IPS-20b (cell line): ENCODE results near the gene DENND11.

Experiments used
- H3K27ac ChIP-seq: one replicate; pipeline ENCODE4 v1.5.1; 2013; ENCODE audit warnings: low read length
- H3K27me3 ChIP-seq: 2 replicates; pipeline ENCODE4 v1.6.1; 2013; ENCODE audit warnings: mild to moderate bottlenecking, low read length, inconsistent platforms; ENCODE audit not compliant: insufficient read depth
- H3K36me3 ChIP-seq: 2 replicates; pipeline ENCODE4 v1.6.1; 2013; ENCODE audit warnings: low read depth, mild to moderate bottlenecking, inconsistent platforms, low read length, moderate library complexity; ENCODE audit not compliant: insufficient read depth
- H3K4me1 ChIP-seq: 2 replicates; pipeline ENCODE4 v1.6.1; 2013; ENCODE audit warnings: mild to moderate bottlenecking, control low read depth, inconsistent platforms, low read length, moderate library complexity; ENCODE audit not compliant: insufficient read depth
- H3K4me3 ChIP-seq: 2 replicates; pipeline ENCODE4 v1.5.1; 2013; ENCODE audit warnings: mild to moderate bottlenecking, low read length, inconsistent platforms
- H3K9ac ChIP-seq: 2 replicates; pipeline ENCODE4 v1.6.1; 2013; ENCODE audit warnings: low read depth, mild to moderate bottlenecking, inconsistent platforms, low read length, moderate library complexity
- H3K9me3 ChIP-seq: 2 replicates; pipeline ENCODE4 v1.6.1; 2013; ENCODE audit warnings: mild to moderate bottlenecking, low read depth, low read length, inconsistent platforms; ENCODE audit not compliant: insufficient read depth

DENND11 gene

DNA sequence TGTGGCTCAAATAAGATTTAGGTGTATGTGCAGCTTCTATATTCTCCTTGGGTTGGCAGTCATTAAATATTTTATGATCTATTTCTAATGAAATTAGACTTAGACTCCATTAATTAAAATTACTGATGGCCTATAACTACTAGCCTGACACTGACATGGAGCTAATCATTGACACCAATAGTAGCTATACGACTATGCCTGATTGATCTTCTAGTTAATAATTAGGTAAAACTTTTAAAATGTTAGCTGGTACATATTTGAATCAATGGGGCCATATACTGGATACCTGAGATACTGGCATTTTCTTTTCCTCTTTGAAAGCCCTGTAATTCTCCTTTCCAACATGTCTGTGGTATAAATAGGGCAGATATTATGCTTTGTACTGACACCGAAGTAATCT lies 20.6 kb upstream of the DENND11 start:
- Histone ChIP-seq H3K27me3 (no peaks in the 10 kb centered on the region), H3K9ac (no peak overlapping the region), H3K4me3 (no peak overlapping the region), H3K4me1 (no peaks in the 10 kb centered on the region), H3K36me3 (no peaks in the 10 kb centered on the region), H3K27ac (no peak overlapping the region), H3K9me3 (no peaks in the 10 kb centered on the region)

DNA sequence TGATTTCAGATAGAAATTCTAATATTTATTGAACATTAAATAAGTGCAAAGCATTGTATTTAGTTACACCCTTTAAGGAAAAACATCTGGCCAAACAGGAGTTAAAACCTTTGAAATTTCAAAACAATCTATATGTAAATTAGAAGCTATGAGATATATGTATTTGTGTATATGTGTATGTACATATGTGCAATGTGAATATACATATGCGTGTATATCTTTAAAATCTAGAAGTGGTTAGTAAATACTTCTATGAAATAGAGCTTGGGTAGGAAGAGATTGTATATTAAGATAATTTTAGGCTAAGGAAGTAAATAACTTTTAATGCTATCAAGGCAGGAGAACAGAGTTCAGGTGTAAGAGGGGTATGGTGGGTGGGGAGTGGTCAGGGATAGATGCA lies 15.5 kb upstream of the DENND11 start:
- no peaks in the 10 kb centered on the region for H3K27me3 ChIP-seq
- no peak overlapping the region for H3K4me3 ChIP-seq
- H3K4me1 ChIP-seq = no peaks in the 10 kb centered on the region; the same call in 1 of the 2 replicates
- no peak overlapping the region for H3K27ac ChIP-seq
- no peaks in the 10 kb centered on the region for H3K9me3 ChIP-seq
- no peaks in the 10 kb centered on the region for H3K36me3 ChIP-seq
- H3K9ac ChIP-seq = no peak overlapping the region

DNA sequence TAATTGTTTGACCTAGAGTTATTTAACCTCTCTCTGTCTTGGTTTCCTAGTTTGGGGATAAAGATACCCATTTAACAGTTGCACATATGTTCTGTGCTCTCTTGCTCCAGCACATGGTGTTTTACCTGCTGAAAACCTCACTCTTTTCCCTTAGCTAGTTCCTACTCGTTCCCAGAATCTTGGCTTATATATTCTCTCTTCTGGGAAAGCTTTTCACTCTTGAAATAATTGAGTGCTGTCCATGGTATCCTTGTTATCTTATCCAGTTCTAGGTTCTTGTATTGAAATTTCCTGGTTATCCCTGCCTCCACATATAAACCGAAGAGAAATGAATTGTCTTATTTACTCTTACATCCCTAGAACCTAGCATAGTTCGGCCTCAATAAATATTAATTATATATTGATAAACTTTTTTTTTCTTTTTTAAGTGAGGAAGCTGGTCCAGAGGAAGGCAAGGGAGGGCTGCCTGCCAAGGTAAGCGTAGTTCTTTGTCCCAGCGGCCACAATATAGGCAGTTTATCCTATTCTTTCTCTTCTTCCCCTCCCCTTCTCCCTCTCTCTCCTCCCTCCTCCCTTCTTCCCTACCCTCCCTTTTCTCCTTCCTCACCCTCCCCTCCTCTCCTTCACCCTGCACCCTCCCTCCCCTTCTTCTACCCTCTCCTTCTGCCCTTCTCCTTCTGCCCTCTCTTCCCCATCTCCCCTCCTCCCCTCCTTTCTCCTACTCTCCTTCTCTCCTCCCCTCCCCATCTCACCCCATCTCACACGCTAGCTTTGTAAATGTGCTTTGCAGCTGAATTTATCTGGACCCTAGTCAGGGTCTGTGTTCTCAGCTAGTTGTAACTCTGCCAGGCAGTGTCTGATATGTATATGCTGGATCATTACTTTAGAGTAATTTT lies 14.1 kb upstream of the DENND11 start:
- Histone ChIP-seq H3K27ac (no peak overlapping the region), H3K4me1 (peaks cover 4% of the 10 kb centered on the region), H3K9ac (no peak overlapping the region), H3K9me3 (no peaks in the 10 kb centered on the region), H3K4me3 (no peak overlapping the region; the same call in 1 of the 2 replicates), H3K36me3 (no peaks in the 10 kb centered on the region), H3K27me3 (no peaks in the 10 kb centered on the region)

DNA sequence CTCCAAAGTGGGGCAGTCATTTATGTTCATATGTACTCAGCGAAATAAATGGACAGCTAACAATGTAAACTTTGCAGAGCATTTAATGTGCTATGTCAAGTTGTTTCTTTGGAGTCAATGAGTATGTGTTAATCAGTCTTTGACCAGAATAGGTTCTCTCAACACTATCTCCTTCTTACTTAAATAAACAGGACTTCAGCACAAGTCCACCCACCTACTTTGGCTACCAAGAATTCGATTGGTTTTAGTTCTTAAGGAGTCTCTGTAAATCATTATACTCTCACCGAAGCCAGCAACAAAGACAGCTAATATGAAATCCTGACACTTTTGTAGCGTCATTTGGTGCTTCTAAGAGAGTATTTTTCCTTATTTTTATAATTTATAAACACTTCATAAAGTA lies 13.1 kb upstream of the DENND11 start:
- Histone ChIP-seq H3K27ac (no peak overlapping the region), H3K4me3 (no peak overlapping the region)

DNA sequence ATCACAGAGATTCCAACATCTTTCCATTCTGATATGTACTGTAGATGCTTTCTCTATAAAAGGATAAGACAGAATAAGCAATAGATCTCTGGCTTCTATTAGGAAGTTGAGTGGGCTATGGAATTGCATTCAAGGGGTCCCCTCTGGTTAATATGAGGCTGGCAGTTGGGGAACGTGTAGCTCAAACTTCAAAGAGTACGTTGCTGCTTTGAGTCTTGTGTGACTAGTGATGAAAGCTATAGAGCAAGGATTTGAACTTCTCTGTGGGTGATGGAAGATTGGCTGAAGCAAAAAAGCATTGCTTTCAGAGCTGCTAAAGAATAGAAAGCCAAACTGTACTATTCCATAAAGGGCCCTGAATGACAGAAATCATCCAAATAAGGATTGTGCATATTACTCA lies 12.6 kb upstream of the DENND11 start:
- no peak overlapping the region for H3K4me3 ChIP-seq
- H3K27ac ChIP-seq = no peak overlapping the region
- no peak overlapping the region for H3K9ac ChIP-seq
- H3K36me3 ChIP-seq = no peaks in the 10 kb centered on the region
- H3K4me1 ChIP-seq = peaks cover 7% of the 10 kb centered on the region
- no peaks in the 10 kb centered on the region for H3K27me3 ChIP-seq
- no peaks in the 10 kb centered on the region for H3K9me3 ChIP-seq

More for the DNA sequence above, 13.1 kb upstream of the DENND11 start:
- H3K4me1 ChIP-seq = peaks cover 7% of the 10 kb centered on the region
- no peak overlapping the region for H3K9ac ChIP-seq
- H3K27me3 ChIP-seq = no peaks in the 10 kb centered on the region
- H3K9me3 ChIP-seq = no peaks in the 10 kb centered on the region
- H3K36me3 ChIP-seq = no peaks in the 10 kb centered on the region

DNA sequence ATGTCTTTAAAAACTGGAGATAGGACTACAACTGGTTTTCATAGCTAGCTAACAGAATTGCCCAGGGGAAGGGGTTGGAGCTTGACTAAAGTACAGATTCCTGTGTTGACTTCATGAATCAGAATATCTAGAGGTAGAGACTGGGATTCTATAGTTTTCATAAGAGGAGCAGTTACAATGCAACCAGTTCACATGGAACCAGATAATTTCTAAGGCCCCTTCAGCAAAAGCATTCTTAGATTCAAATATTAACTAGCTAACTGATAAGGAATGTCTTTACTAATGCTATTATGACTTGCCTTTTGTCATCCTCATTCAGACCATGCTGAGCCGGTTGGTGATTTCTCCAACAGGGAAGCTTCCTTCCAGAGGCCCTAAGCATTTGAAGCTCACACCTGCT lies 11.9 kb upstream of the DENND11 start:
- Histone ChIP-seq H3K27me3 (no peaks in the 10 kb centered on the region), H3K36me3 (no peaks in the 10 kb centered on the region), H3K4me3 (no peak overlapping the region), H3K9me3 (no peaks in the 10 kb centered on the region), H3K27ac (no peak overlapping the region), H3K9ac (no peak overlapping the region), H3K4me1 (peaks cover 7% of the 10 kb centered on the region)

DNA sequence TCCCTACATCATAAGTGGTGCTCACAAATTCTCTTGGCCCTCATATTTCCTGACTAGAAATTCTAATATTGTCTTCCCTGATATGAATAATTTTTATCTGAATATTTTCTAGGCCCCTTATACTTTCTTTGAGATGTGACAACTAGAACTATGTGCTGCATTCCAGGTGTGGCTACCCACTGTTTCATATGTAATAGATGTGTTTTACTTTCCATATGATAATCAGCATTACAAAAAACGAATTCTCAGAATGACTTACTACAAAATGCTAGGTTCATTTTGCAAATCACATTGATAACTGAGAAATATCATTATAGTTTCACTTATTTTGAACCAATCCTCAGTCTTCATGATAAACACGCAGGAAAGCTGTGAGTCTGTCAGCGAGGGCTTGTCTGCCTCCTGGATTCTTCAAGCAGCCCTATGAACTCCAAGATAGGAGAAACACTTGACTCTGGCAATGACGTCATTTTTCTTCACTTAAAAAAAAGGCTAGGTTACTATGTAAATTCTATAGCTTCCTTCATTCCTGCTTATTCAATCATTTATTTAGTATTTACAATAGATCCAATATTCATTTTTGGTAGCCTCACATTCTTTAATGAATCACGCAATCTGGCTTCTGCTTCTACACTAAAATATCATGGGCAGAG lies 10.8 kb upstream of the DENND11 start:
- H3K27ac ChIP-seq = no peak overlapping the region
- no peak overlapping the region for H3K4me3 ChIP-seq
- H3K27me3 ChIP-seq = no peaks in the 10 kb centered on the region
- H3K9ac ChIP-seq = no peak overlapping the region
- H3K4me1 ChIP-seq = peaks cover 7% of the 10 kb centered on the region
- no peaks in the 10 kb centered on the region for H3K36me3 ChIP-seq
- H3K9me3 ChIP-seq = no peaks in the 10 kb centered on the region

DNA sequence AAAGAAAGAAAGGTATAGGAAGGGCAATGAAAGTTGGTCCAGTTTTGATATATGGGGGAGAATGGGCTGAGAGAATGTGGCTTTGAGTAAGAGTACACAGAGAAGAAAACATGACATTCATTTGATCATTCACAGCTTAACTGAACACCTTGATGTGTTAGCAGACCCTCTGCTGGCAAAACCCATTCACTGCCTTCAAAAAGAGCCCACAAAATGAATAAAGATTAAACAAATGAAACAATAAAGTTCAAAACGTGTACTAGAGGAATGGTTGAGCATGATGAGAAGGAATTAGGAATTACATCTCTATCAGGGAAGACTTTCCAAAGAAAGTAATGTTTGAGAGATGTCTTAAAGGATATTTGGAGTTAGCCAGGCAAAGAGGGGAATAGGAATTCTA lies 8.3 kb upstream of the DENND11 start:
- no peak overlapping the region for H3K4me3 ChIP-seq
- no peaks in the 10 kb centered on the region for H3K9me3 ChIP-seq
- peaks cover 12% of the 10 kb centered on the region for H3K4me1 ChIP-seq
- H3K27me3 ChIP-seq = no peaks in the 10 kb centered on the region
- no peaks in the 10 kb centered on the region for H3K36me3 ChIP-seq
- H3K9ac ChIP-seq = no peak overlapping the region
- H3K27ac ChIP-seq = no peak overlapping the region

DNA sequence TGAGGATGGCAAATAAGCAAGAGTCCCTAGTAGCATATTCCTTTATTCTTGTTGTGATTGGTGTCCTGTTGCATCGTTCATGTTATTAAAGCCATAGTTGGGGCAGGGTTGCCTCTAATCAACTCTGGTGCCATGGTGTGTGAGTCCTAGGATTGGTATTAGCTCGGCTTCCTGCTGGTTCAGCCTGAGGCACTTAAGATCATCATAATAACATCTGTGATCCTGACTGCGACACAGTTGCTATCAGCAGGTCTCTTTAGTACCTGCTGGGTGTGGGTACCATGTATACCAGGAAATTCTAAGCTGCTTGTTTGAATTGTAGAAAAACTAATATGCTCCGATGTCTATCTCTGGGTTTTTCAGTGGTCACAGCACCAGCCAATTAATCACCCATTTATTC lies 7.8 kb upstream of the DENND11 start:
- no peak overlapping the region for H3K27ac ChIP-seq
- H3K27me3 ChIP-seq = no peaks in the 10 kb centered on the region
- no peak overlapping the region for H3K9ac ChIP-seq
- H3K36me3 ChIP-seq = no peaks in the 10 kb centered on the region
- no peak overlapping the region for H3K4me3 ChIP-seq
- H3K9me3 ChIP-seq = no peaks in the 10 kb centered on the region
- H3K4me1 ChIP-seq = peaks cover 12% of the 10 kb centered on the region

DNA sequence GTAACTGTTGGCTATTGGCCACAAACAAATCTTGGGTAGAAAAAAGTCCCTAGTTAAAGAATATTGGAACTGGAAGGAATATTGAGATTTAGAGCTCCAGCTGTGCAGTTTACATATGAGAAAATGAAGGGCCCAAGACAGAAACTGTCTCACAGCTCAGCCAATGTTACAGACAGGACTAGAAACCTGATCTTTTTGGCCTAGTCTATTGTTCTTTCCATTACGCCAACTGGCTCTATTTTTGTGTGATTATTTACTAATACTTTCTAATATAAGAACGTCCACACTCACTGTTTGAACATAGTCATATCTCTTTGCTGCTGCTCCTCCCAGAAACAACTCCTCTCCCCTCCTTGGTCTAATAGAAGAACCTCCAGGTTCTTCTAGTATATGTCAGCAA lies 7.4 kb upstream of the DENND11 start:
- H3K27ac ChIP-seq = no peak overlapping the region
- H3K4me1 ChIP-seq = peaks cover 15% of the 10 kb centered on the region
- 0 out of 2 replicates have a peak, but pooled peaks cover 2% of the 10 kb centered on the region for H3K27me3 ChIP-seq
- no peaks in the 10 kb centered on the region for H3K9me3 ChIP-seq
- H3K9ac ChIP-seq = no peak overlapping the region
- H3K4me3 ChIP-seq = no peak overlapping the region
- no peaks in the 10 kb centered on the region for H3K36me3 ChIP-seq

DNA sequence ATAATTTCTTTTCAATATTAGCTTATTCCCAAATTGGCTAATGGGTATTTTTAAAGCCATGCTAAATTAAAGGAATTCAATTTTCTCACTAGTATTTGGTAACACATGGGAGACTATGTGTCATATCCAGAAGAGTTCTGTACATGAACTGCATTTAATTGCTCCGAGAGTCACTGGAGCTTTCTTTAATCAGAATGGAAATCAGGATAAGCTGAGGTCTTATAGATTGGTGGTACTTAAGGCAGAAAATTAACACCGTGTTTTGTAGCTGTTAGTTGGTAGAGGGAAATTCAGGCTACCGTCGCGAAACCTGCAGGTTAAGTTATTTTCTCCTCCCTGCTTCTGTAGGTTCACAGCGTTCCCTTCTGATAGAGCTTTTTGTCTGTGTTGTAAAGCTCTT lies 6.4 kb upstream of the DENND11 start, which contains the start of gene WEE2:
Gene WEE2 (plus strand): TSS at position 3 of the 400 bp plus-strand sequence. CDS start 406 bp downstream, outside the sequence.
- Histone ChIP-seq H3K9me3 (no peaks in the 10 kb centered on the region), H3K9ac (no peak within 1 kb of the TSS), H3K27me3 (peaks cover 11% of the 10 kb centered on the region), H3K27ac (no peak within 1 kb of the TSS), H3K4me1 (peaks cover 15% of the 10 kb centered on the region), H3K4me3 (no peak within 1 kb of the TSS), H3K36me3 (no peaks in the 10 kb centered on the region)
